ENCODE results near the gene CSF2. TPM values are rescaled to one million over a fixed set of nuclear protein-coding genes. Genes with fewer than 3 reads are reported as not detected.
A peak's percentile ranks its signal among the peaks of the same experiment; 100 is the strongest.

CSF2 gene
- total RNA-seq, 1 donor from 2014 or later = 7.1 TPM

DNA sequence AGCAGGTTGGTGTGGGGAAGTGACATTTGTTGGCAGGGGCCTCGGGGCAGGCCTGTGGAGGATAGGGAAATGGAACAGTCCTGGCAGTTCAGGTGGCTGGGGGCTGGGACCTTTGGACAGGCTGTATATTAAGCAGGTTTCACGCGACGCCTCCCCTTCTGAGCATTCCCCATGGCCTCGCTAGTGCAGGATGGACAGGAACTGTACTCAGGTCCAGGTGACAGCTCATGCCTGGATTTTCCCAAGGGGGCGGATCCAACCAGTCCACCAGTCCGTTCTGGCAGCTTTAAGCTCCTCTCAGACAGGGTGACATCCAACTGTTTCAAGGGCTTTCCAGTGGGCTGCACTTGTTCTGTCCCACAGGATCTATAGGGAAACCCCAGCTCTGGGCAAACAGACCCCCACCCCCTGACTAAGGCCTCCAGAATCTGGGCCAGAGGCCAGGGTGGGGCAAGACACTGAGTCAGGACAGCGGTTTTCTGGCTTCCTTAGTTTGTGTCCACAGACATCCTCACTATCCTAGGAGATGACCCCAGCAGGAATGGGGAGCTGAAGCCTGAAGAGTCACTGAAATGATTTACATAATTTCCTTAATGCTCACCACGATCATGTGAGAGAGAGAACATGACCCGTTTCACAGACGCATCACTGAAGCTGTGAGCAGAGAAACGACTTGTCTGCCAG is 20.9 kb downstream of the CSF2 start:
- TF ChIP-seq, protein P1, sequence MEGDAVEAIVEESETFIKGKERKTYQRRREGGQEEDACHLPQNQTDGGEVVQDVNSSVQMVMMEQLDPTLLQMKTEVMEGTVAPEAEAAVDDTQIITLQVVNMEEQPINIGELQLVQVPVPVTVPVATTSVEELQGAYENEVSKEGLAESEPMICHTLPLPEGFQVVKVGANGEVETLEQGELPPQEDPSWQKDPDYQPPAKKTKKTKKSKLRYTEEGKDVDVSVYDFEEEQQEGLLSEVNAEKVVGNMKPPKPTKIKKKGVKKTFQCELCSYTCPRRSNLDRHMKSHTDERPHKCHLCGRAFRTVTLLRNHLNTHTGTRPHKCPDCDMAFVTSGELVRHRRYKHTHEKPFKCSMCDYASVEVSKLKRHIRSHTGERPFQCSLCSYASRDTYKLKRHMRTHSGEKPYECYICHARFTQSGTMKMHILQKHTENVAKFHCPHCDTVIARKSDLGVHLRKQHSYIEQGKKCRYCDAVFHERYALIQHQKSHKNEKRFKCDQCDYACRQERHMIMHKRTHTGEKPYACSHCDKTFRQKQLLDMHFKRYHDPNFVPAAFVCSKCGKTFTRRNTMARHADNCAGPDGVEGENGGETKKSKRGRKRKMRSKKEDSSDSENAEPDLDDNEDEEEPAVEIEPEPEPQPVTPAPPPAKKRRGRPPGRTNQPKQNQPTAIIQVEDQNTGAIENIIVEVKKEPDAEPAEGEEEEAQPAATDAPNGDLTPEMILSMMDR (IDR thresholded peaks at IDR 0.05) = no peak
- Histone ChIP-seq H3K4me1 (peaks cover 4% of the 10 kb centered on the region), H3K27ac (no peak overlapping the region), H3K27me3 (no peaks in the 10 kb centered on the region), H3K4me3 (no peak overlapping the region), H3K9me3 (no peaks in the 10 kb centered on the region), H3K36me3 (no peaks in the 10 kb centered on the region)
- DNase-seq = no peak
- ATAC-seq = no peak
- intact Hi-C loops (cut with DNase I) = no loop called here

DNA sequence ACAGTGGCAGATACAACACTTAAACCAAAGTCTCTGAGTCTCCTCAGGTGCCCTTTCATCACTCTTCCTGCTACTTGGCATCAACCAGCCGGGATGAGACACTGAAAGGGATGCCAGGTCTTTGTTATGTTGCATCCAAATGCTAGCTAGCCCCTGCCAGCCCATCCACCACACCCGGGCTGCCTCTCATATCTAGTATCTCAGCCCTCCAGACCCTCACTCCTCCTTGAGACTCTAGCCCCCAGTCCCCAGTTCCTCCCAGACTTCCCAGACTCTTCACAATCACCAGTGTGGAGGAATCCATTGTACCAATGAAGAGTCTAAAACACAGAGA is 21.5 kb downstream of the CSF2 start:
- no peaks in the 10 kb centered on the region for H3K9me3 ChIP-seq
- DNase-seq (no peak), ATAC-seq (no peak)
- no peak overlapping the region for H3K27ac ChIP-seq
- H3K27me3 ChIP-seq = no peaks in the 10 kb centered on the region
- no peaks in the 10 kb centered on the region for H3K36me3 ChIP-seq
- intact Hi-C loops (cut with DNase I) = no loop called here
- TF ChIP-seq, protein P1 (IDR thresholded peaks at IDR 0.05) = no peak
- no peak overlapping the region for H3K4me3 ChIP-seq
- H3K4me1 ChIP-seq = peaks cover 4% of the 10 kb centered on the region

DNA sequence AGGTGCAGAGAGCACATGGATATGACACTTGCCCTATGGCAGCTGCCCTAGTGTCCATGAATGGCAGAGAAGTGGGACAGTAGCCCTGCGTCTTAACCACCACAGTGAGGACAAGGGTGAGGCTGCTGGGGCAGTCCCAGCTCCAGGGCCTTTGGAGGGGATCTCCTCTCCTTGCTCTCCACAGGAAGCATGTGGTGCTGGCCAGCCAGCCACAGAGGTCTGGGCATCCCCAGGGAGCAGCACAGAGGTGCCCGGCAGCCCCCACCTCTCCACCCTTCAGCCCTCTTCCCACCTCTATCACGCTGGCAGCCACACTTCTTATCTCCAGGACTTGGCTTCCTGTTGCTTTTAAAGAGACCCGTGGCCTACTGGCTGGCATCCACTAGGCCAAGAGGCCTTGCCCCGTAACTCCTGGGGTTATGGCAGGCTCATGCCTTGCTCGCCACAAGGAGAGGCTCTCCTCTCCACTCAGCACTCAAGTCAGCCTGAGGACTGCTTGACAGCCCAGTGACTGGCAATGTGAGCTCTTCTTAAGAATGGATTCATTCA is 21.9 kb downstream of the CSF2 start:
- no peak for DNase-seq
- intact Hi-C loops (cut with DNase I) = no loop called here
- H3K27me3 ChIP-seq = no peaks in the 10 kb centered on the region
- H3K27ac ChIP-seq = no peak overlapping the region
- no peaks in the 10 kb centered on the region for H3K36me3 ChIP-seq
- TF ChIP-seq, protein P1 (IDR thresholded peaks at IDR 0.05) = no peak
- H3K4me3 ChIP-seq = no peak overlapping the region
- peaks cover 4% of the 10 kb centered on the region for H3K4me1 ChIP-seq
- ATAC-seq = peak; percentile 30
- H3K9me3 ChIP-seq = no peaks in the 10 kb centered on the region

DNA sequence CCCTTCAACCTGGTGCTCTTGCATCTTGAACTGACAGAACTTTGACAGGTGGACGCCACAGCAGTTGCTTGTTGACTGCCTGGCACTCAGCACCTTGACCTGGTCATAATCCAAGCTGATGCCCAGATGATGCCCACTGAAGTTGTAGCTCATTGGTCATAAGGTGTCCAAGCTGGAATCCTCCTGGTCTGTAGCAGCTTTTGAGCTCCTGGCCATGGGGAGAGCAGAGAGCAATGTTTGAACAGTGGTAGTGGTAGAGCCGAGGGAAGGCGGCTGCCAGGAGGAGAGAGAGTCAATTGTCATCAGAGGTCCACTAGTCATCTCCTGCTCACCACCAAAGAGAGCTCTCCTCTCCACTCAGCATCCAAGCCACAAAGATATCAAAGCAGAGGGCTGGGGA is 23.3 kb downstream of the CSF2 start:
- no peak for DNase-seq
- intact Hi-C loops (cut with DNase I) = no loop called here
- no peak overlapping the region for H3K4me3 ChIP-seq

DNA sequence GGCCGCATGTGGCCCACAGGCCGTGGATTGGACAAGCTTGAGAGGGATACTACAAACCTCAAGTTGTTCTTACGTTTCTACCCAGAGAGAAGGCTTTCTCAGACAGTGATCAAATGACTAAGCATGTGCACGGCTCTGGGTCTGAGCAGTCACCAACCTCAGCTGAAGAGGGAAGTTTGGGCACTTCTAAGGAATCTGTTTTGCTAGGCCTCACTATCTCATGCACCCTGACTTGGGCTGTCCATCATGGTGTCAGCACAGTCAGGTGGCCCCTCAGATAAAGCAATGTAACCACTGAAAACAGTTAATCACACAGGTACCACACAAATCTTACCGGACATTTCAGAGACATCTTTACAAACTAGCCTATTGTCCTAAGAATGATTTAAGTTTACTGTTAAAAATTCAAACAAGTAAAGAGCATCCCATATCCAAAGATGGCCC is 24.6 kb downstream of the CSF2 start:
- no peak for DNase-seq
- ATAC-seq = no peak

More for the DNA sequence above, 23.3 kb downstream of the CSF2 start:
- Histone ChIP-seq H3K9me3 (no peaks in the 10 kb centered on the region), H3K27ac (no peak overlapping the region), H3K27me3 (no peaks in the 10 kb centered on the region), H3K36me3 (no peaks in the 10 kb centered on the region), H3K4me1 (peaks cover 4% of the 10 kb centered on the region)
- ATAC-seq = no peak
- TF ChIP-seq, protein P1 (IDR thresholded peaks at IDR 0.05) = no peak

More for the DNA sequence above, 24.6 kb downstream of the CSF2 start:
- TF ChIP-seq, protein P1 (IDR thresholded peaks at IDR 0.05) = no peak
- Histone ChIP-seq H3K4me1 (peaks cover 10% of the 10 kb centered on the region), H3K36me3 (no peaks in the 10 kb centered on the region), H3K27ac (no peak overlapping the region), H3K9me3 (no peaks in the 10 kb centered on the region), H3K27me3 (no peaks in the 10 kb centered on the region), H3K4me3 (no peak overlapping the region)
- intact Hi-C loops (cut with DNase I) = no loop called here
